SK-N-SH (cell line): ENCODE measurements around the gene KLHL14. TPM values are rescaled to one million over a fixed set of nuclear protein-coding genes. Genes with fewer than 3 reads are reported as not detected.
A peak's percentile ranks its signal among the peaks of the same experiment; 100 is the strongest.

Source experiments
- CTCF ChIA-PET: fragments of 300-600, 350-600 bp; formaldehyde crosslinking; extraction: SDS; loops from one replicate; lab custom pipeline; 2021; lab: Yijun Ruan, JAX
- POLR2A ChIA-PET: fragments of 350-600 bp; sonication (Branson Sonifier 250); formaldehyde crosslinking; extraction: SDS; loops from one replicate; lab custom pipeline; 2020; ENCODE audit warnings: antibody characterized with exemption, inconsistent platforms; lab: Yijun Ruan, JAX
- DNase-seq: peaks from one replicate; pipeline ENCODE4 v3.0.0; 2012
- H2AFZ ChIP-seq: fragments of 200-600 bp; sonication (generic); 2 replicates; pipeline ENCODE4 v1.8.1; 2016; ENCODE audit warnings: antibody characterized with exemption, mild to moderate bottlenecking, low read depth
- H3F3A ChIP-seq: fragments of 200-600 bp; sonication (generic); replicated peaks from 2 replicates; pipeline ENCODE3; 2016; ENCODE audit warnings: antibody characterized with exemption, mild to moderate bottlenecking; ENCODE audit not compliant: insufficient read depth
- H3K27ac ChIP-seq, 2 experiments: fragments of 200-500 bp in 1 of 2; fragments of 200-600 bp in 1 of 2; sonication (Bioruptor generic) in 1 of 2; sonication (generic), shearing (Covaris generic) in 1 of 2; 2 replicates each; pipeline versions ENCODE4 v1.5.1 to v1.6.1; 2014 to 2016; ENCODE audit warnings: low read depth in 2 of 2, inconsistent platforms in 1 of 2, low read length in 1 of 2, mild to moderate bottlenecking in 1 of 2, mixed read lengths in 1 of 2
- H3K27me3 ChIP-seq: fragments of 200-600 bp; sonication (generic), shearing (Covaris generic); 2 replicates; pipeline ENCODE4 v1.6.1; 2016; ENCODE audit warnings: mixed run types; ENCODE audit not compliant: insufficient read depth
- H3K36me3 ChIP-seq, 2 experiments: fragments of 200-500 bp in 1 of 2; fragments of 200-600 bp in 1 of 2; sonication (Bioruptor generic) in 1 of 2; sonication (generic) in 1 of 2; replicated peaks in 1 of 2; 2 replicates each; pipeline versions ENCODE3 to v1.5.1; 2014 to 2016; ENCODE audit warnings: low read length in 1 of 2, mild to moderate bottlenecking in 1 of 2; ENCODE audit not compliant: insufficient read depth in 2 of 2, control insufficient read depth in 1 of 2
- H3K4me1 ChIP-seq, 2 experiments: fragments of 200-500 bp in 1 of 2; fragments of 200-600 bp in 1 of 2; sonication (Bioruptor generic) in 1 of 2; sonication (generic), shearing (Covaris generic) in 1 of 2; 2 replicates each; pipeline versions ENCODE4 v1.5.1 to v1.6.1; 2014 to 2016; ENCODE audit warnings: low read depth in 1 of 2, low read length in 1 of 2, mixed run types in 1 of 2; ENCODE audit not compliant: insufficient read depth in 2 of 2, control insufficient read depth in 1 of 2
- H3K4me2 ChIP-seq: fragments of 200-600 bp; sonication (generic), shearing (Covaris generic); 2 replicates; pipeline ENCODE4 v1.6.1; 2017; ENCODE audit warnings: mixed run types
- H3K4me3 ChIP-seq, 2 experiments: fragments of 200-500 bp in 1 of 2; fragments of 200-600 bp in 1 of 2; sonication (Bioruptor generic) in 1 of 2; sonication (generic), shearing (Covaris generic) in 1 of 2; 2 replicates each; pipeline versions ENCODE4 v1.5.1 to v1.8.1; 2014 to 2016; ENCODE audit warnings: low read depth in 2 of 2, inconsistent platforms in 1 of 2, low read length in 1 of 2, mild to moderate bottlenecking in 1 of 2, mixed read lengths in 1 of 2, moderate library complexity in 1 of 2
- H3K79me2 ChIP-seq: fragments of 200-600 bp; sonication (generic); 2 replicates; pipeline ENCODE4 v1.8.1; 2017; ENCODE audit warnings: mild to moderate bottlenecking; ENCODE audit not compliant: insufficient read depth
- H3K9ac ChIP-seq: fragments of 200-600 bp; sonication (generic); 2 replicates; pipeline ENCODE4 v1.6.1; 2017; ENCODE audit warnings: mixed run types
- H3K9me2 ChIP-seq: fragments of 200-600 bp; sonication (generic); 2 replicates; pipeline ENCODE4 v1.6.1; 2017; ENCODE audit warnings: mixed run types
- H3K9me3 ChIP-seq: fragments of 200-600 bp; sonication (generic); 2 replicates; pipeline ENCODE4 v1.6.1; 2017; ENCODE audit warnings: mixed run types, mild to moderate bottlenecking, moderate library complexity
- H4K20me1 ChIP-seq: fragments of 200-600 bp; sonication (generic); 2 replicates; pipeline ENCODE4 v1.6.1; 2017; ENCODE audit warnings: mild to moderate bottlenecking, mixed run types; ENCODE audit not compliant: insufficient read depth
- CTCF ChIP-seq: fragments of 200-600 bp; sonication (generic); IDR thresholded peaks from 2 replicates; pipeline ENCODE4 v1.6.1; 2017; ENCODE audit warnings: antibody characterized with exemption, mild to moderate bottlenecking, moderate library complexity
- ELF1 ChIP-seq: IDR thresholded peaks from 2 replicates; pipeline ENCODE4 v1.4.0; 2012
- MXI1 ChIP-seq: IDR thresholded peaks from 2 replicates; pipeline ENCODE4 v1.6.1; 2012; ENCODE audit warnings: mild to moderate bottlenecking, low read depth, low read length, improper control_type of control experiment
- NFIC ChIP-seq: IDR thresholded peaks from 2 replicates; pipeline ENCODE4 v1.4.0; 2012; ENCODE audit warnings: borderline replicate concordance
- POLR2AphosphoS5 ChIP-seq: IDR thresholded peaks from 2 replicates; pipeline ENCODE4 v1.6.1; 2012; ENCODE audit warnings: low read depth, low read length
- RFX5 ChIP-seq: IDR thresholded peaks from 2 replicates; pipeline ENCODE4 v1.6.1; 2012; ENCODE audit warnings: mild to moderate bottlenecking, improper control_type of control experiment, low read length
- RXRA ChIP-seq: IDR thresholded peaks from 2 replicates; pipeline ENCODE4 v1.4.0; 2012; ENCODE audit warnings: low read depth, mild to moderate bottlenecking, borderline replicate concordance
- TAF1 ChIP-seq: IDR thresholded peaks from 2 replicates; pipeline ENCODE4 v1.6.1; 2012; ENCODE audit warnings: low read depth, mild to moderate bottlenecking, low read length, moderate library complexity, borderline replicate concordance
- TEAD4 ChIP-seq: IDR thresholded peaks from 2 replicates; pipeline ENCODE4 v1.4.0; 2012; ENCODE audit warnings: mild to moderate bottlenecking, borderline replicate concordance; ENCODE audit not compliant: insufficient read depth
- ZBTB33 ChIP-seq: IDR thresholded peaks from 2 replicates; pipeline ENCODE4 v1.4.0; 2012; ENCODE audit warnings: low read depth, borderline replicate concordance
- WGBS: methylation state at CpG from one replicate; pipeline ENCODE4 v1.1.6; 2017; ENCODE audit warnings: low lambda C conversion rate; 5-methylcytosine and 5-hydroxymethylcytosine counted together
- polyA plus RNA-seq, 3 experiments: library from polyadenylated mRNA; depleted of rRNA; stranded (reverse); fragments of >200 nt; gene quantifications; 2 replicates each; pipeline ENCODE4 v1.2.3, GENCODE V29; 2012
- TF ChIP-seq, protein P1 (sequence below): IDR thresholded peaks from 2 replicates; pipeline ENCODE4 v1.6.1; 2012; ENCODE audit warnings: mild to moderate bottlenecking, low read depth, low read length, moderate library complexity

KLHL14 gene
- polyA plus RNA-seq, 1 of the 3 experiments (the other 2 are of a cell fraction), result not detected

DNA sequence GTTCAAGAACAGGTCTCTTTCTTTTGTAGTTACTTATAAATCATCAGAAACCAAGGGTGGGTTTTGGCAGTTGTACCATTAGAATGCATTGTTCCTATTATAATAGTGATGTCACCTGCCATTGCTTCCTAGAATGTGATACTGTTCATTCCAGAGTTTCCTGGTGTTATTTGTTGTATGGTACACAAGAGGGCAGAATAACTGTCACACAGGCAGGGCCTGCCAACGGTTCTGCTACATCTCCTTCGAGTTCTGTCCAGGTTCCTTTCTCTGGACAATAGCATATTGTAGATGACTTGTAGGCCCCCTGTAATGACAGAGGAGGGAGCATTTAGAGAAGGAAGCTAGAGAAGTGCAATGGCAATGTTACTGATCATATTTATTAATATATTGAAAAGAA is 98.3 kb downstream of the KLHL14 start:
- no peaks in the 10 kb centered on the region for H3K27me3 ChIP-seq

DNA sequence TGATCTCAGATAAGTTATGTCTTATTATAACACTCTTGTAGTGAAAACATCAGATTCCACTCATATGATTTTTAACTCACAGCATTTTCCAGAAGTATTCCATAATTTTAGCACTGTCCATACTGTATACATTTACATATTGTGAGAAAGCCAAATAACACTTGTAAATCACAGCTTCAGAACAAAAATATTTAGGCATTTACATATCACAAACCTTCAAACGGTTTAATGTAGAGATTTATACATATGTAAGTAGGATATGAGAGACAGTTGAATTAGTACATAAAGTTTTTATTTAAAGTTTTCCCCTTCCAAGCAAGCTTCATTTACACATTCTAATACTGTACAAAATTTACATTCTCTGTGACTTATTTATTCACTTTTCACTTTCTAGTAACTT is 100.4 kb downstream of the KLHL14 start:
- no peaks in the 10 kb centered on the region for H3K36me3 ChIP-seq
- no peaks in the 10 kb centered on the region for H3K79me2 ChIP-seq
- no peaks in the 10 kb centered on the region for H3F3A ChIP-seq
- H3K9ac ChIP-seq, result no peak overlapping the region
- no peak for DNase-seq
- H3K4me1 ChIP-seq, result no peaks in the 10 kb centered on the region
- no peaks in the 10 kb centered on the region for H3K27me3 ChIP-seq
- no peaks in the 10 kb centered on the region for H3K9me2 ChIP-seq
- H3K4me2 ChIP-seq, result no peak overlapping the region
- no peaks in the 10 kb centered on the region for H3K9me3 ChIP-seq
- CTCF ChIA-PET, result interaction anchor here (0.7 kb wide), 1 partner anchor 374 kb away, joined by 3 read pairs; no protein-coding TSS in a partner anchor
- no peak overlapping the region for H2AFZ ChIP-seq
- 11% methylated on average over 1 of the region's 1 CpG for WGBS
- POLR2A ChIA-PET, result no interaction called here
- H3K27ac ChIP-seq, result no peak overlapping the region
- no peaks in the 10 kb centered on the region for H4K20me1 ChIP-seq
- no peak overlapping the region for H3K4me3 ChIP-seq
- no peak for TF ChIP-seq RXRA
- no peak for TF ChIP-seq MXI1
- TF ChIP-seq CTCF, result no peak
- TF ChIP-seq NFIC, result no peak
- no peak for TF ChIP-seq ELF1
- no peak for TF ChIP-seq TEAD4
- TF ChIP-seq, protein P1, sequence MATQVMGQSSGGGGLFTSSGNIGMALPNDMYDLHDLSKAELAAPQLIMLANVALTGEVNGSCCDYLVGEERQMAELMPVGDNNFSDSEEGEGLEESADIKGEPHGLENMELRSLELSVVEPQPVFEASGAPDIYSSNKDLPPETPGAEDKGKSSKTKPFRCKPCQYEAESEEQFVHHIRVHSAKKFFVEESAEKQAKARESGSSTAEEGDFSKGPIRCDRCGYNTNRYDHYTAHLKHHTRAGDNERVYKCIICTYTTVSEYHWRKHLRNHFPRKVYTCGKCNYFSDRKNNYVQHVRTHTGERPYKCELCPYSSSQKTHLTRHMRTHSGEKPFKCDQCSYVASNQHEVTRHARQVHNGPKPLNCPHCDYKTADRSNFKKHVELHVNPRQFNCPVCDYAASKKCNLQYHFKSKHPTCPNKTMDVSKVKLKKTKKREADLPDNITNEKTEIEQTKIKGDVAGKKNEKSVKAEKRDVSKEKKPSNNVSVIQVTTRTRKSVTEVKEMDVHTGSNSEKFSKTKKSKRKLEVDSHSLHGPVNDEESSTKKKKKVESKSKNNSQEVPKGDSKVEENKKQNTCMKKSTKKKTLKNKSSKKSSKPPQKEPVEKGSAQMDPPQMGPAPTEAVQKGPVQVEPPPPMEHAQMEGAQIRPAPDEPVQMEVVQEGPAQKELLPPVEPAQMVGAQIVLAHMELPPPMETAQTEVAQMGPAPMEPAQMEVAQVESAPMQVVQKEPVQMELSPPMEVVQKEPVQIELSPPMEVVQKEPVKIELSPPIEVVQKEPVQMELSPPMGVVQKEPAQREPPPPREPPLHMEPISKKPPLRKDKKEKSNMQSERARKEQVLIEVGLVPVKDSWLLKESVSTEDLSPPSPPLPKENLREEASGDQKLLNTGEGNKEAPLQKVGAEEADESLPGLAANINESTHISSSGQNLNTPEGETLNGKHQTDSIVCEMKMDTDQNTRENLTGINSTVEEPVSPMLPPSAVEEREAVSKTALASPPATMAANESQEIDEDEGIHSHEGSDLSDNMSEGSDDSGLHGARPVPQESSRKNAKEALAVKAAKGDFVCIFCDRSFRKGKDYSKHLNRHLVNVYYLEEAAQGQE, result no peak
- TF ChIP-seq POLR2AphosphoS5, result no peak
- TF ChIP-seq RFX5, result no peak
- no peak for TF ChIP-seq TAF1

More for the DNA sequence above, 98.3 kb downstream of the KLHL14 start:
- no peaks in the 10 kb centered on the region for H3F3A ChIP-seq
- H3K4me3 ChIP-seq, result no peak overlapping the region
- no peak overlapping the region for H2AFZ ChIP-seq
- no peaks in the 10 kb centered on the region for H3K79me2 ChIP-seq
- WGBS, result 0% methylated on average over 2 of the region's 2 CpGs
- TF ChIP-seq CTCF (peak; percentile 25; the same call in 1 of the 2 replicates), ZBTB33 (no peak)
- no peaks in the 10 kb centered on the region for H3K36me3 ChIP-seq
- H4K20me1 ChIP-seq, result no peaks in the 10 kb centered on the region
- H3K4me2 ChIP-seq, result no peak overlapping the region
- CTCF ChIA-PET, result interaction anchor here (0.9 to 1.6 kb wide), 5 partner anchors 8 to 23 kb away, joined by 3 to 5 read pairs (median 4); no protein-coding TSS in a partner anchor
- H3K9ac ChIP-seq, result no peak overlapping the region
- POLR2A ChIA-PET, result no interaction called here
- no peak overlapping the region for H3K27ac ChIP-seq
- no peaks in the 10 kb centered on the region for H3K9me3 ChIP-seq
- peak; percentile 5 for DNase-seq
- H3K4me1 ChIP-seq, result no peaks in the 10 kb centered on the region
- H3K9me2 ChIP-seq, result no peaks in the 10 kb centered on the region
